Measurements from ENCODE around the gene OASL.

GRCh38 chr12:121057794-121058193 is 18.7 kb upstream of the OASL start:
- TF ChIP-seq CTCF (conservative IDR thresholded peaks at IDR 0.05) (no peak), ZFX (IDR thresholded peaks at IDR 0.05) (no peak)

Data from C4-2B (cell line).